WTC11 (cell line): Measurements from ENCODE around the gene P2RX2. TPM values are rescaled to one million over a fixed set of nuclear protein-coding genes. Genes with fewer than 3 reads are reported as not detected.

Source experiments
- ATAC-seq: fragments of 200-7000 bp; cut with Tn5 transposase; 2 replicates; pipeline ENCODE4 v1.10.0; 2021; ENCODE audit warnings: mild to moderate bottlenecking, moderate library complexity
- CTCF ChIA-PET: fragments of 300-600 bp; sonication (Branson Sonifier 250); formaldehyde crosslinking; loops from one replicate; lab custom pipeline; 2021; ENCODE audit warnings: antibody characterized with exemption; lab: Charles Lee
- POLR2A ChIA-PET: fragments of 350-600 bp; sonication (Branson Sonifier 250); formaldehyde crosslinking; loops from one replicate; lab custom pipeline; 2021; ENCODE audit warnings: antibody characterized with exemption; lab: Charles Lee
- DNase-seq: peaks from one replicate; pipeline ENCODE4 v3.0.0; 2021; ENCODE audit warnings: low spot score
- H3K27ac Mint-ChIP-seq: 2 replicates; pipeline ENCODE4 v1.8.0; 2021; ENCODE audit warnings: mixed read lengths
- H3K27me3 Mint-ChIP-seq: 2 replicates; pipeline ENCODE4 v1.8.0; 2021; ENCODE audit warnings: low read depth, mild to moderate bottlenecking, moderate library complexity, mixed read lengths
- H3K36me3 Mint-ChIP-seq: 2 replicates; pipeline ENCODE4 v1.8.0; 2021; ENCODE audit warnings: mixed read lengths
- H3K4me1 Mint-ChIP-seq: 2 replicates; pipeline ENCODE4 v1.8.0; 2022; ENCODE audit warnings: mixed read lengths
- H3K4me3 Mint-ChIP-seq: 2 replicates; pipeline ENCODE4 v1.8.0; 2021; ENCODE audit warnings: mild to moderate bottlenecking, moderate library complexity, mixed read lengths
- H3K9me3 Mint-ChIP-seq: 2 replicates; pipeline ENCODE4 v1.8.0; 2021; ENCODE audit warnings: mixed read lengths
- CBFB ChIP-seq: sonication (generic); formaldehyde crosslinking; IDR thresholded peaks from 2 replicates; pipeline ENCODE4 v1.8.1; 2022; ENCODE audit warnings: mild to moderate bottlenecking, low read depth, missing genetic modification reagents
- CREB1 ChIP-seq: sonication (generic); formaldehyde crosslinking; IDR thresholded peaks from 2 replicates; pipeline ENCODE4 v1.8.0; 2023; ENCODE audit warnings: mild to moderate bottlenecking, missing genetic modification reagents
- FOXK1 ChIP-seq: sonication (generic); formaldehyde crosslinking; IDR thresholded peaks from 2 replicates; pipeline ENCODE4 v1.8.0; 2022; ENCODE audit warnings: mild to moderate bottlenecking, moderate library complexity, missing genetic modification reagents
- GTF2I ChIP-seq: fragments of 250-450 bp; sonication (Bioruptor Pico); conservative IDR thresholded peaks from 2 replicates; pipeline ENCODE4 v1.4.0; 2021; ENCODE audit warnings: mild to moderate bottlenecking
- HMGA2 ChIP-seq: fragments of 250-450 bp; sonication (Bioruptor Pico); IDR thresholded peaks from 2 replicates; pipeline ENCODE4 v1.4.0; 2021; ENCODE audit warnings: mild to moderate bottlenecking, moderate library complexity
- MYBL2 ChIP-seq: sonication (generic); formaldehyde crosslinking; IDR thresholded peaks from 2 replicates; pipeline ENCODE4 v1.8.1; 2023; ENCODE audit warnings: mild to moderate bottlenecking, moderate library complexity, missing genetic modification reagents
- NR3C1 ChIP-seq: sonication (generic); formaldehyde crosslinking; conservative IDR thresholded peaks from 2 replicates; pipeline ENCODE4 v1.8.1; 2023; ENCODE audit warnings: low read depth, mild to moderate bottlenecking, missing genetic modification reagents
- ZNF121 ChIP-seq: sonication (generic); formaldehyde crosslinking; IDR thresholded peaks from 2 replicates; pipeline ENCODE4 v1.8.0; 2023; ENCODE audit warnings: missing genetic modification reagents
- ZNF232 ChIP-seq: sonication (generic); formaldehyde crosslinking; IDR thresholded peaks from 2 replicates; pipeline ENCODE4 v1.8.0; 2022; ENCODE audit warnings: mild to moderate bottlenecking, missing genetic modification reagents
- total RNA-seq: library from RNA; stranded (reverse); gene quantifications from 3 replicates; pipeline ENCODE4 v1.2.3, GENCODE V29; 2021
- TF ChIP-seq, protein P1 (sequence below): sonication (generic); formaldehyde crosslinking; IDR thresholded peaks from 2 replicates; pipeline ENCODE4 v1.8.0; 2022; ENCODE audit warnings: mild to moderate bottlenecking, missing genetic modification reagents
- TF ChIP-seq, protein P2 (sequence below): sonication (generic); formaldehyde crosslinking; IDR thresholded peaks from 2 replicates; pipeline ENCODE4 v1.8.0; 2022; ENCODE audit warnings: mild to moderate bottlenecking, missing genetic modification reagents
- TF ChIP-seq, protein P3 (sequence below): sonication (generic); formaldehyde crosslinking; IDR thresholded peaks from 2 replicates; pipeline ENCODE4 v1.8.1; 2023; ENCODE audit warnings: mild to moderate bottlenecking, missing genetic modification reagents
- TF ChIP-seq, protein P4 (sequence below): sonication (generic); formaldehyde crosslinking; IDR thresholded peaks from 2 replicates; pipeline ENCODE4 v1.8.1; 2023; ENCODE audit warnings: mild to moderate bottlenecking, missing genetic modification reagents, moderate library complexity
- TF ChIP-seq, protein P5 (sequence below): sonication (generic); formaldehyde crosslinking; IDR thresholded peaks from 2 replicates; pipeline ENCODE4 v1.8.0; 2022; ENCODE audit warnings: mild to moderate bottlenecking, missing genetic modification reagents
- TF ChIP-seq, protein P6 (sequence below): sonication (generic); formaldehyde crosslinking; IDR thresholded peaks from 2 replicates; pipeline ENCODE4 v1.8.0; 2023; ENCODE audit warnings: missing genetic modification reagents
- TF ChIP-seq, protein P7 (sequence below): sonication (generic); formaldehyde crosslinking; IDR thresholded peaks from 2 replicates; pipeline ENCODE4 v1.8.1; 2023; ENCODE audit warnings: mild to moderate bottlenecking, missing genetic modification reagents, borderline replicate concordance

Gene P2RX2
- total RNA-seq, 1 experiment from 2014 or later: 2.1 TPM

DNA sequence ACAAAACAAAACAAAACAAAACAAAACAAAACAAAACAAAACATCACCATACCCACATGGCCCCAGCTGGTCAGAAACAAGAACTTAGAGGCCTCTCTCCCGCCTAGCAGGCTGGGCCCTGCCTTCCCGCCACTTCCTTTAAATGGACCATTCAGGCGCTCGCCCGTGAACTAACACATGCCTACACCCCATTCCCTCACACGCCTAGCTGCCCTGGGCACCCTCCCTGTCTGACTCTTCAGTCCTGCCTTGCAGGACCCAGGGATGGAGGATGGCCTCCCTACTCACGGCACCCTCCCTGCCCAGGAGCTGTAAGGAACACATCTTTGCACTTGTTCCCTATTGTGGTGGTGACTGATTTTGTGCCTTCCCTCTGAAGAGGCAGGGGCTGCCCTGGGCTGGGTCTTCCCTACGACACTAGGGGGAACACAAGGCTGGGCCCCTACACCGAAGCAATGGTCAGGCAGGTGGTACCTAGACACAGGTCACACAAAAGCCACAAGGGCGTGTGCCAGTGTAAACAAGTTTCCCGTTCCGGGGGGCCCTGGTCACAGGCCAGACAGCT, 21.5 kb downstream of the P2RX2 start (continued):
- TF ChIP-seq NR3C1 (CRISPR knock-in tag) (no peak), MYBL2 (no peak)

DNA sequence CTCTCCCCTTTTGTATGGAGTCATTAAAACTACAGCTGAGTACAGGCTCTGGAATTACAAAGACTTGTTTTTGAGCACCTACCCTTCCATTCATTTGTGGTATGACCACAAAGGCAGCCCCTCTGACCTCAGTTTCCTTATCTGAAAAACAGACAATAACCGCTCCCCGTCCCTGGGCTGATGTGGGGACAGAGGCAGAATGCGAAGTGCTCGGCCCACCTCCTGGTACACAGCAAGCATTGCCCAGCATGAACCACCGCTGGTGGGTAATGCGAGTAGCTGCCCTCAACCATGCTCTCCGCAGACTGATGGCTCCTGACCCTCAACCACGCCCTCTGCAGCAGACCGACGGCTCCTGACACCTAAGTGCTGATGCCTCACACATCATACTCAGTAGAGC, 22.4 kb downstream of the P2RX2 start:
- TF ChIP-seq, protein P1, sequence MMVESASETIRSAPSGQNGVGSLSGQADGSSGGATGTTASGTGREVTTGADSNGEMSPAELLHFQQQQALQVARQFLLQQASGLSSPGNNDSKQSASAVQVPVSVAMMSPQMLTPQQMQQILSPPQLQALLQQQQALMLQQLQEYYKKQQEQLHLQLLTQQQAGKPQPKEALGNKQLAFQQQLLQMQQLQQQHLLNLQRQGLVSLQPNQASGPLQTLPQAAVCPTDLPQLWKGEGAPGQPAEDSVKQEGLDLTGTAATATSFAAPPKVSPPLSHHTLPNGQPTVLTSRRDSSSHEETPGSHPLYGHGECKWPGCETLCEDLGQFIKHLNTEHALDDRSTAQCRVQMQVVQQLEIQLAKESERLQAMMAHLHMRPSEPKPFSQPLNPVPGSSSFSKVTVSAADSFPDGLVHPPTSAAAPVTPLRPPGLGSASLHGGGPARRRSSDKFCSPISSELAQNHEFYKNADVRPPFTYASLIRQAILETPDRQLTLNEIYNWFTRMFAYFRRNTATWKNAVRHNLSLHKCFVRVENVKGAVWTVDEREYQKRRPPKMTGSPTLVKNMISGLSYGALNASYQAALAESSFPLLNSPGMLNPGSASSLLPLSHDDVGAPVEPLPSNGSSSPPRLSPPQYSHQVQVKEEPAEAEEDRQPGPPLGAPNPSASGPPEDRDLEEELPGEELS (CRISPR knock-in tag): no peak
- TF ChIP-seq, protein P2, sequence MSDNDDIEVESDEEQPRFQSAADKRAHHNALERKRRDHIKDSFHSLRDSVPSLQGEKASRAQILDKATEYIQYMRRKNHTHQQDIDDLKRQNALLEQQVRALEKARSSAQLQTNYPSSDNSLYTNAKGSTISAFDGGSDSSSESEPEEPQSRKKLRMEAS (CRISPR knock-in tag): no peak
- TF ChIP-seq ZNF121 (CRISPR knock-in tag) (no peak), CBFB (CRISPR knock-in tag) (no peak), HMGA2 (no peak), FOXK1 (CRISPR knock-in tag) (no peak), ZNF232 (CRISPR knock-in tag) (no peak), NR3C1 (CRISPR knock-in tag) (no peak), CREB1 (CRISPR knock-in tag) (no peak), GTF2I (CRISPR knock-in tag) (no peak)
- TF ChIP-seq, protein P3, sequence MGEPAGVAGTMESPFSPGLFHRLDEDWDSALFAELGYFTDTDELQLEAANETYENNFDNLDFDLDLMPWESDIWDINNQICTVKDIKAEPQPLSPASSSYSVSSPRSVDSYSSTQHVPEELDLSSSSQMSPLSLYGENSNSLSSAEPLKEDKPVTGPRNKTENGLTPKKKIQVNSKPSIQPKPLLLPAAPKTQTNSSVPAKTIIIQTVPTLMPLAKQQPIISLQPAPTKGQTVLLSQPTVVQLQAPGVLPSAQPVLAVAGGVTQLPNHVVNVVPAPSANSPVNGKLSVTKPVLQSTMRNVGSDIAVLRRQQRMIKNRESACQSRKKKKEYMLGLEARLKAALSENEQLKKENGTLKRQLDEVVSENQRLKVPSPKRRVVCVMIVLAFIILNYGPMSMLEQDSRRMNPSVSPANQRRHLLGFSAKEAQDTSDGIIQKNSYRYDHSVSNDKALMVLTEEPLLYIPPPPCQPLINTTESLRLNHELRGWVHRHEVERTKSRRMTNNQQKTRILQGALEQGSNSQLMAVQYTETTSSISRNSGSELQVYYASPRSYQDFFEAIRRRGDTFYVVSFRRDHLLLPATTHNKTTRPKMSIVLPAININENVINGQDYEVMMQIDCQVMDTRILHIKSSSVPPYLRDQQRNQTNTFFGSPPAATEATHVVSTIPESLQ (CRISPR knock-in tag): no peak
- TF ChIP-seq, protein P4, sequence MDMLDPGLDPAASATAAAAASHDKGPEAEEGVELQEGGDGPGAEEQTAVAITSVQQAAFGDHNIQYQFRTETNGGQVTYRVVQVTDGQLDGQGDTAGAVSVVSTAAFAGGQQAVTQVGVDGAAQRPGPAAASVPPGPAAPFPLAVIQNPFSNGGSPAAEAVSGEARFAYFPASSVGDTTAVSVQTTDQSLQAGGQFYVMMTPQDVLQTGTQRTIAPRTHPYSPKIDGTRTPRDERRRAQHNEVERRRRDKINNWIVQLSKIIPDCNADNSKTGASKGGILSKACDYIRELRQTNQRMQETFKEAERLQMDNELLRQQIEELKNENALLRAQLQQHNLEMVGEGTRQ (CRISPR knock-in tag): no peak
- TF ChIP-seq, protein P5, sequence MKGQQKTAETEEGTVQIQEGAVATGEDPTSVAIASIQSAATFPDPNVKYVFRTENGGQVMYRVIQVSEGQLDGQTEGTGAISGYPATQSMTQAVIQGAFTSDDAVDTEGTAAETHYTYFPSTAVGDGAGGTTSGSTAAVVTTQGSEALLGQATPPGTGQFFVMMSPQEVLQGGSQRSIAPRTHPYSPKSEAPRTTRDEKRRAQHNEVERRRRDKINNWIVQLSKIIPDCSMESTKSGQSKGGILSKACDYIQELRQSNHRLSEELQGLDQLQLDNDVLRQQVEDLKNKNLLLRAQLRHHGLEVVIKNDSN: no peak
- TF ChIP-seq, protein P6, sequence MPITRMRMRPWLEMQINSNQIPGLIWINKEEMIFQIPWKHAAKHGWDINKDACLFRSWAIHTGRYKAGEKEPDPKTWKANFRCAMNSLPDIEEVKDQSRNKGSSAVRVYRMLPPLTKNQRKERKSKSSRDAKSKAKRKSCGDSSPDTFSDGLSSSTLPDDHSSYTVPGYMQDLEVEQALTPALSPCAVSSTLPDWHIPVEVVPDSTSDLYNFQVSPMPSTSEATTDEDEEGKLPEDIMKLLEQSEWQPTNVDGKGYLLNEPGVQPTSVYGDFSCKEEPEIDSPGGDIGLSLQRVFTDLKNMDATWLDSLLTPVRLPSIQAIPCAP (CRISPR knock-in tag): no peak
- TF ChIP-seq, protein P7, sequence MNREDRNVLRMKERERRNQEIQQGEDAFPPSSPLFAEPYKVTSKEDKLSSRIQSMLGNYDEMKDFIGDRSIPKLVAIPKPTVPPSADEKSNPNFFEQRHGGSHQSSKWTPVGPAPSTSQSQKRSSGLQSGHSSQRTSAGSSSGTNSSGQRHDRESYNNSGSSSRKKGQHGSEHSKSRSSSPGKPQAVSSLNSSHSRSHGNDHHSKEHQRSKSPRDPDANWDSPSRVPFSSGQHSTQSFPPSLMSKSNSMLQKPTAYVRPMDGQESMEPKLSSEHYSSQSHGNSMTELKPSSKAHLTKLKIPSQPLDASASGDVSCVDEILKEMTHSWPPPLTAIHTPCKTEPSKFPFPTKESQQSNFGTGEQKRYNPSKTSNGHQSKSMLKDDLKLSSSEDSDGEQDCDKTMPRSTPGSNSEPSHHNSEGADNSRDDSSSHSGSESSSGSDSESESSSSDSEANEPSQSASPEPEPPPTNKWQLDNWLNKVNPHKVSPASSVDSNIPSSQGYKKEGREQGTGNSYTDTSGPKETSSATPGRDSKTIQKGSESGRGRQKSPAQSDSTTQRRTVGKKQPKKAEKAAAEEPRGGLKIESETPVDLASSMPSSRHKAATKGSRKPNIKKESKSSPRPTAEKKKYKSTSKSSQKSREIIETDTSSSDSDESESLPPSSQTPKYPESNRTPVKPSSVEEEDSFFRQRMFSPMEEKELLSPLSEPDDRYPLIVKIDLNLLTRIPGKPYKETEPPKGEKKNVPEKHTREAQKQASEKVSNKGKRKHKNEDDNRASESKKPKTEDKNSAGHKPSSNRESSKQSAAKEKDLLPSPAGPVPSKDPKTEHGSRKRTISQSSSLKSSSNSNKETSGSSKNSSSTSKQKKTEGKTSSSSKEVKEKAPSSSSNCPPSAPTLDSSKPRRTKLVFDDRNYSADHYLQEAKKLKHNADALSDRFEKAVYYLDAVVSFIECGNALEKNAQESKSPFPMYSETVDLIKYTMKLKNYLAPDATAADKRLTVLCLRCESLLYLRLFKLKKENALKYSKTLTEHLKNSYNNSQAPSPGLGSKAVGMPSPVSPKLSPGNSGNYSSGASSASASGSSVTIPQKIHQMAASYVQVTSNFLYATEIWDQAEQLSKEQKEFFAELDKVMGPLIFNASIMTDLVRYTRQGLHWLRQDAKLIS: no peak
- no peaks in the 10 kb centered on the region for H3K9me3 Mint-ChIP-seq
- no peak overlapping the region for H3K4me3 Mint-ChIP-seq
- DNase-seq: no peak
- peaks cover 60% of the 10 kb centered on the region for H3K36me3 Mint-ChIP-seq
- CTCF ChIA-PET: no interaction called here
- no peaks in the 10 kb centered on the region for H3K4me1 Mint-ChIP-seq
- no peaks in the 10 kb centered on the region for H3K27me3 Mint-ChIP-seq
- POLR2A ChIA-PET: no interaction called here
- H3K27ac Mint-ChIP-seq: no peak overlapping the region
- no peak for ATAC-seq
